Panc1 (cell line): ENCODE data around the gene PARD3. TPM values are rescaled to one million over a fixed set of nuclear protein-coding genes. Genes with fewer than 3 reads are reported as not detected.

Experiments
- ATAC-seq: fragments of 200-7000 bp; cut with Tn5 transposase; 2 replicates; pipeline ENCODE4 v1.9.1; 2020; ENCODE audit warnings: mild to moderate bottlenecking, moderate library complexity
- BruUV-seq: library from RNA; stranded (reverse); fragments of 400-500 nt; replicated peaks from 2 replicates; lab custom pipeline; 2021; lab: Mats Ljungman, UMichigan
- CTCF ChIA-PET: fragments of 300-600 bp; sonication (Branson Sonifier 250); formaldehyde crosslinking; loops from one replicate; lab custom pipeline; 2022; ENCODE audit warnings: antibody characterized with exemption; lab: Charles Lee
- POLR2A ChIA-PET: fragments of 300-600 bp; sonication (Branson Sonifier 250); formaldehyde crosslinking; loops from one replicate; lab custom pipeline; 2022; ENCODE audit warnings: antibody characterized with exemption; lab: Charles Lee
- DNase-seq: peaks from one replicate; pipeline ENCODE4 v3.0.0-alpha.2; 2010; ENCODE audit warnings: low read depth, low spot score
- H3K27ac ChIP-seq: 2 replicates; pipeline ENCODE4 v1.5.1; 2011; ENCODE audit warnings: mild to moderate bottlenecking, low read length, inconsistent platforms
- H3K27me3 ChIP-seq: fragments of 200-500 bp; sonication (Bioruptor generic); 2 replicates; pipeline ENCODE4 v1.6.0; 2014; ENCODE audit warnings: low read length, inconsistent platforms; ENCODE audit not compliant: control insufficient read depth, insufficient read depth
- H3K36me3 ChIP-seq: fragments of 200-500 bp; sonication (Bioruptor generic); 2 replicates; pipeline ENCODE4 v1.5.1; 2014; ENCODE audit warnings: inconsistent platforms, mild to moderate bottlenecking, low read length, moderate library complexity; ENCODE audit not compliant: control insufficient read depth, insufficient read depth
- H3K4me1 ChIP-seq: 2 replicates; pipeline ENCODE4 v1.5.1; 2011; ENCODE audit warnings: inconsistent platforms, mild to moderate bottlenecking, low read length, moderate library complexity; ENCODE audit not compliant: control insufficient read depth, insufficient read depth
- H3K4me3 ChIP-seq, 2 experiments: 2 replicates each; pipeline ENCODE4 v1.5.1; 2011 to 2012; ENCODE audit warnings: low read depth in 2 of 2, low read length in 2 of 2, mild to moderate bottlenecking in 2 of 2, inconsistent platforms in 1 of 2, moderate library complexity in 1 of 2
- H3K9me3 ChIP-seq: fragments of 200-500 bp; sonication (Bioruptor generic); 2 replicates; pipeline ENCODE4 v1.5.1; 2014; ENCODE audit warnings: low read depth, mild to moderate bottlenecking, inconsistent platforms, low read length, moderate library complexity; ENCODE audit not compliant: control insufficient read depth, insufficient read depth
- POLR2AphosphoS5 ChIP-seq: IDR thresholded peaks from 2 replicates; pipeline ENCODE4 v1.6.1; 2012; ENCODE audit warnings: mild to moderate bottlenecking, low read depth, low read length, moderate library complexity
- SIN3A ChIP-seq: IDR thresholded peaks from 2 replicates; pipeline ENCODE4 v1.6.1; 2012; ENCODE audit warnings: low read depth, mild to moderate bottlenecking, low read length, moderate library complexity, borderline replicate concordance; ENCODE audit not compliant: insufficient read depth
- TCF7L2 ChIP-seq: IDR thresholded peaks from 2 replicates; pipeline ENCODE4 v1.6.1; 2011; ENCODE audit warnings: mild to moderate bottlenecking, low read depth, low read length, inconsistent platforms
- in situ Hi-C: cut with HindIII; loops from 2 replicates; pipeline ENCODE4 v1.10.0; 2016; ENCODE audit warnings: low sequenced_read_pairs, low pct_unique_long_range_greater_than_20kb
- intact Hi-C: fragments of 100-400 bp; cut with micrococcal nuclease; formaldehyde crosslinking; loops from one replicate; pipeline ENCODE4 v1.10.0; 2022; ENCODE audit not compliant: unreplicated experiment
- total RNA-seq: library from RNA; stranded (reverse); gene quantifications from one replicate; pipeline ENCODE4 v1.2.1, GENCODE V29; 2021; ENCODE audit not compliant: unreplicated experiment
- TF ChIP-seq, protein P1 (sequence below), 2 experiments: IDR thresholded peaks; 2 replicates each; pipeline ENCODE4 v1.6.1; 2011 to 2012; ENCODE audit warnings: low read depth in 2 of 2, control low read depth in 1 of 2, low read length in 1 of 2, mild to moderate bottlenecking in 1 of 2, moderate library complexity in 1 of 2; ENCODE audit not compliant: insufficient read depth in 1 of 2
- TF ChIP-seq, protein P2 (sequence below): fragments of 450-650 bp; IDR thresholded peaks from 2 replicates; pipeline ENCODE4 v1.5.1; 2017; ENCODE audit warnings: mild to moderate bottlenecking

Gene PARD3
- total RNA-seq, 1 experiment from 2014 or later, result 29.8 TPM

DNA sequence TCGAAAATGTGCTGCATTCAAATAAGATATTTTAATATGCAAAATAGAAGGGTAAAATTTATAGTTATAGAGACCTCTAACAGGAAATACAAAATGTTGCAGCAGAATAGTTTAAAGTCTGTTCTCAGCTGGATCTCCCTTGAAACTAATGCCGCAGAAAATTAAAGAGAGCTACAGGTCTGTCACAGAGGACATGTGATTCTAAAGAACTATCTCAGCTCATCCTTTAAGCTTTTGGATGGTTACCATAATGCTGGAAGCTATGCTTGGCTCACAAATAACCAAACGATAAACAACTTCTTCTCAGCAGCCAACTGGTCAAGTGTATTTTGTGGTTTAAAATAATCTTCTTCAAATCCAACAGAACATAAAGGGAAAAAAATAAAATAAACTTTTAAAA, 353.0 kb downstream of the PARD3 start:
- CTCF ChIA-PET, result no interaction called here
- H3K27me3 ChIP-seq, result no peaks in the 10 kb centered on the region
- H3K9me3 ChIP-seq, result no peaks in the 10 kb centered on the region
- POLR2A ChIA-PET, result no interaction called here
- TF ChIP-seq SIN3A, result no peak
- TF ChIP-seq TCF7L2, result no peak
- TF ChIP-seq, protein P1, sequence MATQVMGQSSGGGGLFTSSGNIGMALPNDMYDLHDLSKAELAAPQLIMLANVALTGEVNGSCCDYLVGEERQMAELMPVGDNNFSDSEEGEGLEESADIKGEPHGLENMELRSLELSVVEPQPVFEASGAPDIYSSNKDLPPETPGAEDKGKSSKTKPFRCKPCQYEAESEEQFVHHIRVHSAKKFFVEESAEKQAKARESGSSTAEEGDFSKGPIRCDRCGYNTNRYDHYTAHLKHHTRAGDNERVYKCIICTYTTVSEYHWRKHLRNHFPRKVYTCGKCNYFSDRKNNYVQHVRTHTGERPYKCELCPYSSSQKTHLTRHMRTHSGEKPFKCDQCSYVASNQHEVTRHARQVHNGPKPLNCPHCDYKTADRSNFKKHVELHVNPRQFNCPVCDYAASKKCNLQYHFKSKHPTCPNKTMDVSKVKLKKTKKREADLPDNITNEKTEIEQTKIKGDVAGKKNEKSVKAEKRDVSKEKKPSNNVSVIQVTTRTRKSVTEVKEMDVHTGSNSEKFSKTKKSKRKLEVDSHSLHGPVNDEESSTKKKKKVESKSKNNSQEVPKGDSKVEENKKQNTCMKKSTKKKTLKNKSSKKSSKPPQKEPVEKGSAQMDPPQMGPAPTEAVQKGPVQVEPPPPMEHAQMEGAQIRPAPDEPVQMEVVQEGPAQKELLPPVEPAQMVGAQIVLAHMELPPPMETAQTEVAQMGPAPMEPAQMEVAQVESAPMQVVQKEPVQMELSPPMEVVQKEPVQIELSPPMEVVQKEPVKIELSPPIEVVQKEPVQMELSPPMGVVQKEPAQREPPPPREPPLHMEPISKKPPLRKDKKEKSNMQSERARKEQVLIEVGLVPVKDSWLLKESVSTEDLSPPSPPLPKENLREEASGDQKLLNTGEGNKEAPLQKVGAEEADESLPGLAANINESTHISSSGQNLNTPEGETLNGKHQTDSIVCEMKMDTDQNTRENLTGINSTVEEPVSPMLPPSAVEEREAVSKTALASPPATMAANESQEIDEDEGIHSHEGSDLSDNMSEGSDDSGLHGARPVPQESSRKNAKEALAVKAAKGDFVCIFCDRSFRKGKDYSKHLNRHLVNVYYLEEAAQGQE (IDR thresholded peaks at IDR 0.05; ENCODE audit: insufficient read depth in 1 of 2, low read depth in 2 of 2, low read length in 1 of 2), result no peak
- no peak for TF ChIP-seq POLR2AphosphoS5
- TF ChIP-seq, protein P2, sequence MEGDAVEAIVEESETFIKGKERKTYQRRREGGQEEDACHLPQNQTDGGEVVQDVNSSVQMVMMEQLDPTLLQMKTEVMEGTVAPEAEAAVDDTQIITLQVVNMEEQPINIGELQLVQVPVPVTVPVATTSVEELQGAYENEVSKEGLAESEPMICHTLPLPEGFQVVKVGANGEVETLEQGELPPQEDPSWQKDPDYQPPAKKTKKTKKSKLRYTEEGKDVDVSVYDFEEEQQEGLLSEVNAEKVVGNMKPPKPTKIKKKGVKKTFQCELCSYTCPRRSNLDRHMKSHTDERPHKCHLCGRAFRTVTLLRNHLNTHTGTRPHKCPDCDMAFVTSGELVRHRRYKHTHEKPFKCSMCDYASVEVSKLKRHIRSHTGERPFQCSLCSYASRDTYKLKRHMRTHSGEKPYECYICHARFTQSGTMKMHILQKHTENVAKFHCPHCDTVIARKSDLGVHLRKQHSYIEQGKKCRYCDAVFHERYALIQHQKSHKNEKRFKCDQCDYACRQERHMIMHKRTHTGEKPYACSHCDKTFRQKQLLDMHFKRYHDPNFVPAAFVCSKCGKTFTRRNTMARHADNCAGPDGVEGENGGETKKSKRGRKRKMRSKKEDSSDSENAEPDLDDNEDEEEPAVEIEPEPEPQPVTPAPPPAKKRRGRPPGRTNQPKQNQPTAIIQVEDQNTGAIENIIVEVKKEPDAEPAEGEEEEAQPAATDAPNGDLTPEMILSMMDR, result no peak
- ATAC-seq (no peak), DNase-seq (no peak)
- no peaks in the 10 kb centered on the region for H3K4me1 ChIP-seq
- in situ Hi-C loops, result no loop called here
- intact Hi-C loops, result no loop called here
- H3K27ac ChIP-seq, result no peak overlapping the region
- H3K4me3 ChIP-seq, result no peak overlapping the region
- no TSS peak for BruUV-seq
- H3K36me3 ChIP-seq, result no peaks in the 10 kb centered on the region

DNA sequence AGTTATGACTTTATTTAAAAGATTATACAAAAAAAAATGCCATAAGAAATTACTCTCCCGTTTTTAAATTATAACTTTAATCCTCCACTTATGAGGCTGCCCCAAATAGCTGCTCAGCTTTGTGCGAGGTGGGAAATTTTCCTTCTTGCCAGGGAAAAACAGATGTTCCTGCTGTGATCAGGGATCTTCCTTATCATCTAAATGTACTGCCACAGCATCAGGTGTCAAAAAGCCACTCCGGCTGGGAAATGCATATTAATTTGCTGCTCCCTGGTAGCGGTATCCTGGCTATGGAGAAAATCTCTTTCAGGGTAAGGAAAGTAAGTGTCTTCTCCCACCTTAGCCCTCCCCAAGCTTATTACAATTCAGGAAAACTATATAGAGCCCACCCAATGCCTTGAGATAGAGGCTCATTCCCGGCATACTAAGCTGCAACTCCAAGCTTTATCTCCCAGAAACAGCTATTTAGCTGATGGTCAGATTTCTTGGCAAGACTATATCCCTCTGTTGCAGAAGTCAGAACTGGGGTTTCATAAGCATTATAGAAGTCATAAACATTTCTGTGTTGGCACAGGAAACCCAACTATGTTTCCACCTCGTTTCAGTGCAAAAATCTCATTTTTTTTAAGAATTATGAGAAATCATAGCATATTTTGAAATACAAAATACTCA, 360.4 kb downstream of the PARD3 start:
- no peak for DNase-seq
- no peak overlapping the region for H3K27ac ChIP-seq
- H3K4me3 ChIP-seq, result no peak overlapping the region
- H3K4me1 ChIP-seq, result no peaks in the 10 kb centered on the region
- H3K9me3 ChIP-seq, result no peaks in the 10 kb centered on the region
- TF ChIP-seq, protein P2, result no peak
- TF ChIP-seq SIN3A (no peak), TCF7L2 (no peak), POLR2AphosphoS5 (no peak)
- TF ChIP-seq, protein P1 (IDR thresholded peaks at IDR 0.05; ENCODE audit: insufficient read depth in 1 of 2, low read depth in 2 of 2, low read length in 1 of 2), result no peak
- ChIA-PET CTCF (no interaction called here), POLR2A (interaction anchor here (0.6 kb wide), 1 partner anchor 147 kb away, joined by 3 read pairs; no protein-coding TSS in a partner anchor)
- in situ Hi-C loops, result no loop called here
- no peak for ATAC-seq
- intact Hi-C loops, result no loop called here
- H3K27me3 ChIP-seq, result no peaks in the 10 kb centered on the region
- no peaks in the 10 kb centered on the region for H3K36me3 ChIP-seq
- BruUV-seq, result no TSS peak
